Smooth muscle cell of bladder (primary cell): ENCODE results near the gene TMPRSS2. TPM values are rescaled to one million over a fixed set of nuclear protein-coding genes. Genes with fewer than 3 reads are reported as not detected.

Experiments
- total RNA-seq: library from RNA; depleted of rRNA; stranded (reverse); fragments of >200 nt; gene quantifications from 2 replicates; pipeline ENCODE4 v1.2.3, GENCODE V29; 2014

TMPRSS2 gene
- total RNA-seq, result not detected in 2 replicates

GRCh38 chr21:41507521-41508414 lies at the start of gene TMPRSS2:
TSS of gene TMPRSS2 (minus strand) at chr21:41508158. CDS start at chr21:41498133, 10,025 bp downstream.

GRCh38 chr21:41425954-41426675 lies 81.8 kb downstream of the TMPRSS2 start, which contains the start of gene MX1:
TSS of gene MX1 (plus strand) at chr21:41426239. CDS start at chr21:41432071, 5,832 bp downstream.

Other genes starting within 250 kb of the TMPRSS2 start
- gene FAM3B, start 191.4 kb downstream of the TMPRSS2 start, total RNA-seq, result not detected in 2 replicates
- 2.0 and 2.6 TPM in 2 replicates for gene MX2, start 146.1 kb downstream of the TMPRSS2 start, total RNA-seq
- gene MX1, start 81.9 kb downstream of the TMPRSS2 start, total RNA-seq, result 4.4 and 14.6 TPM in 2 replicates